AG09319 (cell line): ENCODE results near the gene SSMEM1.

Experiments
- DNase-seq: peaks from one replicate; pipeline ENCODE4 v3.0.0-alpha.2; 2010; ENCODE audit warnings: low read depth; ENCODE audit errors: extremely low read depth
- TF ChIP-seq, protein P1 (sequence below): IDR thresholded peaks from 2 replicates; pipeline ENCODE4 v1.5.1; 2011; ENCODE audit warnings: low read depth, mild to moderate bottlenecking, inconsistent platforms, low read length, moderate library complexity

Gene SSMEM1, protein sequence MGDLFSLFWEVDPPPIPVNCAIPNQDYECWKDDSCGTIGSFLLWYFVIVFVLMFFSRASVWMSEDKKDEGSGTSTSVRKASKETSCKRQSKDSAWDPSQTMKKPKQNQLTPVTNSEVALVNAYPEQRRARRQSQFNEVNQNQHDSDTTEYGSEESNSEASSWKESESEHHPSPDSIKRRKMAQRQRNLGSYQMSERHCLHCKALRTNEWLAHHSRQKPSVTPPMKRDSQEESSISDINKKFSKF

DNA sequence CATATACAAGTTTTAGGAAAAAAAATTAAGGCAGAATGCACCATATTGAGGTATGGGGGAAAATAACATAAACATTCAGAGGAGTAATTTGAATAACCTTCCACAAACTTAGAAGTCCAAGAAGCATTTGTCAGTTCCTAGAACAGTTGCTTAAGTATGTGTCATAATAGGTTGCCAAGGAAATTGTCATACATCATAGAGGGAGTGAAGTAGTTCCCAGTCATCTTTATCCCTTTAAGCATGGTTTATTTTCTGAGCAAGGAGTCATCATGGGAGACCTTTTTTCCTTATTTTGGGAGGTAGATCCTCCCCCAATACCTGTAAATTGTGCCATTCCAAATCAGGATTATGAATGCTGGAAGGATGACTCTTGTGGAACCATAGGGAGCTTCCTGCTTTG is at the start of gene SSMEM1:
Gene SSMEM1 (plus strand): TSS at position 219 of the 400 bp plus-strand sequence. CDS start 51 bp downstream, at position 270.
- peak; percentile 23 for DNase-seq
- TF ChIP-seq, protein P1, sequence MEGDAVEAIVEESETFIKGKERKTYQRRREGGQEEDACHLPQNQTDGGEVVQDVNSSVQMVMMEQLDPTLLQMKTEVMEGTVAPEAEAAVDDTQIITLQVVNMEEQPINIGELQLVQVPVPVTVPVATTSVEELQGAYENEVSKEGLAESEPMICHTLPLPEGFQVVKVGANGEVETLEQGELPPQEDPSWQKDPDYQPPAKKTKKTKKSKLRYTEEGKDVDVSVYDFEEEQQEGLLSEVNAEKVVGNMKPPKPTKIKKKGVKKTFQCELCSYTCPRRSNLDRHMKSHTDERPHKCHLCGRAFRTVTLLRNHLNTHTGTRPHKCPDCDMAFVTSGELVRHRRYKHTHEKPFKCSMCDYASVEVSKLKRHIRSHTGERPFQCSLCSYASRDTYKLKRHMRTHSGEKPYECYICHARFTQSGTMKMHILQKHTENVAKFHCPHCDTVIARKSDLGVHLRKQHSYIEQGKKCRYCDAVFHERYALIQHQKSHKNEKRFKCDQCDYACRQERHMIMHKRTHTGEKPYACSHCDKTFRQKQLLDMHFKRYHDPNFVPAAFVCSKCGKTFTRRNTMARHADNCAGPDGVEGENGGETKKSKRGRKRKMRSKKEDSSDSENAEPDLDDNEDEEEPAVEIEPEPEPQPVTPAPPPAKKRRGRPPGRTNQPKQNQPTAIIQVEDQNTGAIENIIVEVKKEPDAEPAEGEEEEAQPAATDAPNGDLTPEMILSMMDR = no peak

DNA sequence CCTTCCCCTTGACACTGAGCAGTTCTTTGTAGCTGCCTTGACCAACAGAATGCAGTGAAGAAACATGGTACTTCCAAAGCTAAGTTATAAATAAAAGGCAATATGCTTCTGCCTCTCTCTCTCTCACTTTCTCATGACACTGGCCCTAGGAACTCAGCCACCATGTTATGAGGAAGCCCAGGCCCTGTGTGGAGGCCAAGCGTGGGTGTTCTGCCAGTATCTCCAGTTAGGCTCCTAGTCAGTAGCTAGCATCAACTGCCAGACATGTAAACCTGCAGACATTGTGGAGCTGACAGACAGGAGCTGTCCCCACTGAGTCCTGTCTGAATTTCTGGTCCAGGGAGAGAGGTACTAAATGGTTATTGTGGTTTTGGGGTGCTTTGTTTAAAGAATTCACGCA is 47.6 kb upstream of the SSMEM1 start:
- TF ChIP-seq, protein P1 = no peak
- DNase-seq = no peak

DNA sequence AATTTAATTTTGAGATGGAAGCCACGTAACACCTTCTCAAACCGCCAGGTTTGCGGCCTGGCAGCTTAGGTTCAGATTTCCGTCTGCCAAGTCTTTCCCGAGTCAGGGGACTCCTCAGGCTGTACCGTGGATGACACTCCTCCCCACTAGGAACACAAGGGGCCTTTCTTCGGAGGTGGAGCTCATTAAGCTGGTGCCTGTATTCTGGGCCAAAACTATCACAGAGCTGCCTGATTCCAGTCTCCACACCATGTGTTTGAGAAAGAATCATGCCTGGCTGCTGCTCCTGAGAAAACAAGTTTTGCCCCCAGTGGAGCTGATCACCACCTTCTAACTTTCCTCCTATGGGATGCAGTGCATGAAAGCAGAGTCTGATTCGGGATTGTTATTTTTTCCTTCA is 47.2 kb upstream of the SSMEM1 start:
- TF ChIP-seq, protein P1 = no peak

DNA sequence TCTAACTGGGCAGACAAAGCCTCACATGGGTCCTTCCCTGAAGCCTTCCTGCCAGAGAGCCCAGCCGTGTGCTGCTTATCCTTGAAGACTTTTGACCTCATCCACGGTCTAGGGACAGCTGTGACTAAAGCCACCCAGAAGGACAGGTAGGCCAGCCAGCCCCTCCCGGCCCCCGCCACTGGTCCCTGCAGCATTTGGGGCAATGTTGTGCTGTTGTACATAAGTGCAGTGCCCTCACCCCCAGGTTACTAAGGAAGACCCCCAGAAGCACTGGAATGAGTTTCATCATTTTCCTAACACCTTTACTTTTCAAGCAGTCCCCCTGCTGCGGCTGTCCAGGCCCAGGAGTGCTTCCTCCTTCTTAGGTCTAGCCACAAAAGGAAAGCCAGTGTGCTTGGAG is 45.5 kb upstream of the SSMEM1 start:
- TF ChIP-seq, protein P1 = no peak
- no peak for DNase-seq

More for the DNA sequence above, 47.2 kb upstream of the SSMEM1 start:
- DNase-seq = no peak

DNA sequence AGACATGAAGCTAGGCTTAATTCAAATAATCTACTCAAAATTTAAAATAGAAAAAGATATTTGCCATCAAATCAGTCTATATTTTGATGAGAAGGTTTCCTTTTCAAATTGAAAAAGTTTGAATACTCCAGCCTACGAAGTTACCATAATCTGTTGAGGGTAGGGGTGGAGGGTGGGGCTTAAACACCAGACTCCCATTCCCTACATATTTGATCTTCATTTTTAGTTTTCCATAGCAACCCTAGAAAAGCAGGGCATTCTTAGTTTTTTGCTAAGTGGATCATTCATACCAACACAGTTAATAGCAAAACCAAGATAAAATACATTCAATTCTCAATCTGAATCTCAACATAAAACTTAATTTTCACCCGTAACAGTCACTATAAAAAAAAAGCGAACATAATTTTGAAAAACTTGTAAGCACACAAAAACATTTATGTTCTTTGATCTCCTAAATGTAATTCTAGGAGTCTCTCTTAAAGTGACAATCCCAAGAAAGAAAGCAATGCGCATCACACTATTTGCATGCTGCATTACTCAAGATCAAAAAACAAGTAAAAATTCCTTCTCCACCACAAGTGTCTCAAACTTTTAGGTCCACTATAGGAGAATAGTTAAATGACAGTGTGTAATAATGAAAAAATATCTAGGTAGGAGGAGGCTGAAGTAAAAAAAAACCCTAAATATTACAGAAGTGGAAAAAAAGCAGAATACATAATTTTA is 33.3 kb upstream of the SSMEM1 start:
- TF ChIP-seq, protein P1 = no peak
- DNase-seq = no peak

DNA sequence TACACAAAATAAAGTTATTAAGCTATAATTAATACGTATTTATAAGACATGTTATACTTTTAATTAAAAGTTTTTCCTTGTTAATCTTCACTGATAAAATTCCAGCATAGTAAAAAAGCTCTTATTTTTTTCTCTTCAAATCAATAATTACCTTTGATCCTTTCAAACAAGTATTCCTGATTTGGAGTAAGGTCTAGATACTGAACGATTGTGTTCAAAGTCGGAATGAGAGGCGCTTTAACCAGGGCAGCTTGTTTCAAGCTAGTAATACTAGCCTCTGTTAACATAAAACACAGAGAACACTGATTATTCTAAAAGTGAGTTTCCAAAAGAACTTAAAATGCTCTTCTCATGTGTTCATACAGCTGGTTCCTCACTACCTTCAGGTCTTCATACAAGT is 29.4 kb upstream of the SSMEM1 start:
- TF ChIP-seq, protein P1 = no peak
- DNase-seq = no peak

DNA sequence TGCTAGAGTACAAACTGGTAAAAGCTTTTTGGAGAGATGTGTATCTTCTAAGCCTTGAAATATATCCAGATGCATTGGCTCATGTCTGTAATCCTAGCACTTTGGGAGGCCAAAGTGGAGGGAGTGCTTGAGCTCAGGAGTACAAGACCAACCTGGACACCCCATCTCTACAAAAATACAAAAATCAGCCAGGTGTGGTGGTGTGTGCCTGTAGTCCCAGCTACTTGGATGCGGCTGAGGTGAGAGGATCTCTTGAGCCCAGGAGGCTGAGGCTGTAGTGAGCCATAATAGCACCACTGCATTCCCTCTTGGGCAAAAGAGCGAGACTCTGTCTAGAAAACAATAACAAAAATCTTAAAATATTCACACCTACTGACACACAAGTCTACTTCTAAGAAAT is 28.0 kb upstream of the SSMEM1 start:
- no peak for DNase-seq

More for the DNA sequence above, 28.0 kb upstream of the SSMEM1 start:
- TF ChIP-seq, protein P1 = no peak
